MCF 10A (cell line): ENCODE results near the gene TSC22D3. TPM values are rescaled to one million over a fixed set of nuclear protein-coding genes. Genes with fewer than 3 reads are reported as not detected.
"Not testable (repeated sequence)": the region's sequence is repeated elsewhere in the genome, so short reads cannot be mapped to it uniquely, and the experiment has no call there.

ENCODE experiments used
- BruUV-seq: library from RNA; stranded (reverse); fragments of 400-500 nt; replicated peaks from 2 replicates; lab custom pipeline; 2021; lab: Mats Ljungman, UMichigan
- CTCF ChIA-PET: fragments of 300-600 bp; sonication (Branson Sonifier 250); formaldehyde crosslinking; extraction: SDS; loops from one replicate; lab custom pipeline; 2021; ENCODE audit warnings: antibody characterized with exemption, inconsistent platforms; lab: Yijun Ruan, JAX
- POLR2A ChIA-PET: fragments of 300-600, 350-650 bp; sonication (Branson Sonifier 250); formaldehyde crosslinking; extraction: SDS; loops from one replicate; lab custom pipeline; 2020; ENCODE audit warnings: antibody characterized with exemption, inconsistent platforms; lab: Yijun Ruan, JAX
- DNase-seq: peaks from one replicate; pipeline ENCODE4 v3.0.0-alpha.2; 2018; ENCODE audit not compliant: unreplicated experiment
- H3K27ac Mint-ChIP-seq: one replicate; pipeline ENCODE4 v1.8.0; 2022; ENCODE audit warnings: mild to moderate bottlenecking, low read depth, mixed read lengths; ENCODE audit not compliant: unreplicated experiment
- H3K27me3 Mint-ChIP-seq: one replicate; pipeline ENCODE4 v1.8.0; 2022; ENCODE audit warnings: mixed read lengths; ENCODE audit not compliant: insufficient read depth, unreplicated experiment
- H3K36me3 Mint-ChIP-seq: one replicate; pipeline ENCODE4 v1.8.0; 2022; ENCODE audit warnings: mild to moderate bottlenecking, moderate library complexity, mixed read lengths; ENCODE audit not compliant: insufficient read depth, unreplicated experiment
- H3K4me1 Mint-ChIP-seq: one replicate; pipeline ENCODE4 v1.8.0; 2022; ENCODE audit warnings: mixed read lengths; ENCODE audit not compliant: insufficient read depth, unreplicated experiment
- H3K4me3 Mint-ChIP-seq: one replicate; pipeline ENCODE4 v1.8.0; 2022; ENCODE audit warnings: mild to moderate bottlenecking, moderate library complexity, mixed read lengths; ENCODE audit not compliant: unreplicated experiment
- H3K9me3 Mint-ChIP-seq: one replicate; pipeline ENCODE4 v1.8.0; 2022; ENCODE audit warnings: mixed read lengths; ENCODE audit not compliant: unreplicated experiment
- CTCF ChIP-seq: fragments of 200-600 bp; IDR thresholded peaks from one replicate; pipeline ENCODE4 v1.8.0; 2022; ENCODE audit warnings: antibody characterized with exemption, mild to moderate bottlenecking; ENCODE audit not compliant: unreplicated experiment
- intact Hi-C: fragments of 100-400 bp; cut with micrococcal nuclease; formaldehyde crosslinking; loops from 2 replicates; pipeline ENCODE4 v1.14.1; 2022
- total RNA-seq: library from RNA; stranded (reverse); gene quantifications from 2 replicates; pipeline ENCODE4 v1.2.3, GENCODE V29; 2022

TSC22D3 gene
- total RNA-seq, 1 experiment from 2014 or later: 124 TPM

GRCh38 chrX:107686026-107686425 lies 89.6 kb downstream of the TSC22D3 start:
- H3K36me3 Mint-ChIP-seq: no peaks in the 10 kb centered on the region
- BruUV-seq: no TSS peak
- intact Hi-C loops: no loop called here
- DNase-seq: no peak
- peaks cover 62% of the 10 kb centered on the region for H3K27me3 Mint-ChIP-seq
- TF ChIP-seq CTCF: no peak
- no peak overlapping the region for H3K4me3 Mint-ChIP-seq
- ChIA-PET CTCF (interaction anchor here (2.2 kb wide), 1 partner anchor 13 kb away, joined by 5 read pairs; no protein-coding TSS in a partner anchor), POLR2A (interaction anchor here (1.6 to 6.3 kb wide), 4 partner anchors 10 to 28 kb away, joined by 6 to 114 read pairs (median 28); no protein-coding TSS in a partner anchor)
- H3K4me1 Mint-ChIP-seq: peaks cover 21% of the 10 kb centered on the region
- no peak overlapping the region for H3K27ac Mint-ChIP-seq
- H3K9me3 Mint-ChIP-seq: no peaks in the 10 kb centered on the region

DNA sequence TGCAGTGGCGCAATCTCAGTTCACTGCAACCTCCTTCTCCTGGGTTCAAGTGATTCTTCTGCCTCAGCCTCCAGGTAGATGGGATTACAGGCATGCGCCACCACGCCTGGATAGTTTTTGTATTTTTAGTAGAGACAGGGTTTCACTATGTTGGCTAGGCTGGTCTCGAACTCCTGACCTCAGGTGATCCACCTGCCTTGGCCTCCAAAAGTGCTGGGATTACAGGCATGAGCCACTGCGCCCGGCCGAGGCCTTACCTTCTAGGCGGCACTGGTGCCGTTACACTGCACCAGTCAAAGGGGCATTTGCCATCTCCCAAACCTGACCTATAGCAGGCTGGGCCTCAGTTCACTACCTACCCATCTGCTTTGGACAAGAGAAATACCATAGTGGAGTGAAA lies 90.0 kb downstream of the TSC22D3 start:
- POLR2A ChIA-PET: interaction anchor here (1.1 to 6.3 kb wide), 4 partner anchors 11 to 109 kb away, joined by 3 to 114 read pairs (median 51); no protein-coding TSS in a partner anchor
- H3K4me3 Mint-ChIP-seq, BruUV-seq, H3K36me3 Mint-ChIP-seq, H3K27ac Mint-ChIP-seq, DNase-seq, H3K9me3 Mint-ChIP-seq, intact Hi-C loops: not testable (repeated sequence)
- Mint-ChIP-seq H3K27me3 (peaks cover 64% of the 10 kb centered on the region), H3K4me1 (peaks cover 21% of the 10 kb centered on the region)
- CTCF ChIA-PET: interaction anchor here (0.9 to 2.2 kb wide), 4 partner anchors 12 to 34 kb away, joined by 4 to 12 read pairs (median 4); no protein-coding TSS in a partner anchor

- Mint-ChIP-seq H3K27me3 (peaks cover 70% of the 10 kb centered on the region), H3K4me1 (peaks cover 28% of the 10 kb centered on the region), H3K27ac (no peak overlapping the region), H3K36me3 (no peaks in the 10 kb centered on the region), H3K4me3 (no peak overlapping the region), H3K9me3 (no peaks in the 10 kb centered on the region)
- TF ChIP-seq CTCF: no peak
- ChIA-PET CTCF (interaction anchor here (0.6 to 1.6 kb wide), 6 partner anchors 12 to 93 kb away, joined by 3 to 12 read pairs (median 4); partner anchors contain the start of genes NCBP2L and TSC22D3), POLR2A (interaction anchor here (0.7 to 6.3 kb wide), 7 partner anchors 10 to 109 kb away, joined by 3 to 114 read pairs (median 3); no protein-coding TSS in a partner anchor)
- peak; percentile 93 for DNase-seq
- intact Hi-C loops: no loop called here
- BruUV-seq: no TSS peak
Observed at GRCh38 chrX:107684956-107685385, 90.6 kb downstream of the TSC22D3 start.

GRCh38 chrX:107683931-107684330 lies 91.7 kb downstream of the TSC22D3 start:
- Mint-ChIP-seq H3K27ac (peak overlapping the region; percentile 24), H3K4me3 (no peak overlapping the region), H3K4me1 (peaks cover 33% of the 10 kb centered on the region), H3K36me3 (no peaks in the 10 kb centered on the region), H3K27me3 (peaks cover 68% of the 10 kb centered on the region), H3K9me3 (no peaks in the 10 kb centered on the region)
- ChIA-PET CTCF (interaction anchor here (0.5 to 1.6 kb wide), 4 partner anchors 11 to 210 kb away, joined by 3 to 12 read pairs (median 4); partner anchors contain the start of gene TSC22D3), POLR2A (interaction anchor here (1.2 to 6.3 kb wide), 4 partner anchors 9 to 35 kb away, joined by 4 to 114 read pairs (median 51); no protein-coding TSS in a partner anchor)
- TF ChIP-seq CTCF: no peak
- BruUV-seq: no TSS peak
- DNase-seq: no peak
- intact Hi-C loops: no loop called here
